Measurements from ENCODE around the gene SLC39A13. TPM values are rescaled to one million over a fixed set of nuclear protein-coding genes. Genes with fewer than 3 reads are reported as not detected.

The SLC39A13 gene
- total and polyA plus RNA-seq, 8 donors: 14.6 to 55.6 (median 22.4) TPM

DNA sequence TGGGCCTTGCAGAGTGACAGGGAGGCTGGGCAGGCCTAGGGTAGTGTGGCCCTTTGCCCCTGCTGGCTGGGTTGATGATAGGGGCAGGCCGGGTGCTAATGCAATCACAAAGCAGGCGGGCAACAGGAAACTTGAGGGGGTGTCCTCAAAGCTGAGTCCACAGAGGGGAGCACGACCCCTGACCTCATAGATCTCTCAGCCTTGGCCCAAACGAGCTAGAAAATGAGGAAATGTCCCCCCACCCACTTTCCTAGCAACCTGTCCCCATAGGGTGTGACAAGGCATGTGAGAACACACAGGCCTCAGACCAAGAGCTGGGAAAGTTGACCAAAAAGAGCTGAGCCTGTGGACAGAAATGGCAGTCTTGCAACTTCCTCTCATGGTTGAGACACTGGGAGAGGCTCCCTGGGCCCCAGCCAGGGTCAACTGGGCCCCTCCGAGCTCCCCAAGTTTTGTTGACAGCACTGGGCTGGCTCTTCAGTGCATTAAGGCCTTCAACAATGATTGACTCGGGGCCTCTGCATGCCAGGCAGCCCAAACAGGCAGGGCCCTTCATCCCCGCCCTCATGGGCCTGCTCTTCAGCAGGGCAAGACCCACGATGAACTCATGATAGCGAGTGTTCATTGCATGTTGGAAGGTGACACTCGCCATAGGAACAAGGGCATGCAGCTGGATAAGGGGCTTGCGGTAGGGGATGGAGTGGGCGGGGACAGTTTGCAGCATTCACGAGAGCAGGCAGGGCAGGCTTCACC lies 20.3 kb upstream of the SLC39A13 start:
- no peaks in the 10 kb centered on the region for H3K36me3 ChIP-seq
- no peaks in the 10 kb centered on the region for H3K27me3 ChIP-seq
- DNase-seq (no peak), FAIRE-seq (no peak), ATAC-seq (peak in 1 of 4 donors; percentile 12)
- H3K9me3 ChIP-seq: no peaks in the 10 kb centered on the region
- H3K27ac ChIP-seq: peak overlapping the region in 1 of 4 donors; percentile 12
- TF ChIP-seq, protein P1, sequence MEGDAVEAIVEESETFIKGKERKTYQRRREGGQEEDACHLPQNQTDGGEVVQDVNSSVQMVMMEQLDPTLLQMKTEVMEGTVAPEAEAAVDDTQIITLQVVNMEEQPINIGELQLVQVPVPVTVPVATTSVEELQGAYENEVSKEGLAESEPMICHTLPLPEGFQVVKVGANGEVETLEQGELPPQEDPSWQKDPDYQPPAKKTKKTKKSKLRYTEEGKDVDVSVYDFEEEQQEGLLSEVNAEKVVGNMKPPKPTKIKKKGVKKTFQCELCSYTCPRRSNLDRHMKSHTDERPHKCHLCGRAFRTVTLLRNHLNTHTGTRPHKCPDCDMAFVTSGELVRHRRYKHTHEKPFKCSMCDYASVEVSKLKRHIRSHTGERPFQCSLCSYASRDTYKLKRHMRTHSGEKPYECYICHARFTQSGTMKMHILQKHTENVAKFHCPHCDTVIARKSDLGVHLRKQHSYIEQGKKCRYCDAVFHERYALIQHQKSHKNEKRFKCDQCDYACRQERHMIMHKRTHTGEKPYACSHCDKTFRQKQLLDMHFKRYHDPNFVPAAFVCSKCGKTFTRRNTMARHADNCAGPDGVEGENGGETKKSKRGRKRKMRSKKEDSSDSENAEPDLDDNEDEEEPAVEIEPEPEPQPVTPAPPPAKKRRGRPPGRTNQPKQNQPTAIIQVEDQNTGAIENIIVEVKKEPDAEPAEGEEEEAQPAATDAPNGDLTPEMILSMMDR (IDR thresholded peaks at IDR 0.05): no peak
- 67 to 73% methylated on average over 13 of the region's 13 CpGs for WGBS, 2 donors
- intact Hi-C loops (cut with DNase I): no loop called here
- H3K4me3 ChIP-seq: no peak overlapping the region
- no peaks in the 10 kb centered on the region for H3K4me1 ChIP-seq

DNA sequence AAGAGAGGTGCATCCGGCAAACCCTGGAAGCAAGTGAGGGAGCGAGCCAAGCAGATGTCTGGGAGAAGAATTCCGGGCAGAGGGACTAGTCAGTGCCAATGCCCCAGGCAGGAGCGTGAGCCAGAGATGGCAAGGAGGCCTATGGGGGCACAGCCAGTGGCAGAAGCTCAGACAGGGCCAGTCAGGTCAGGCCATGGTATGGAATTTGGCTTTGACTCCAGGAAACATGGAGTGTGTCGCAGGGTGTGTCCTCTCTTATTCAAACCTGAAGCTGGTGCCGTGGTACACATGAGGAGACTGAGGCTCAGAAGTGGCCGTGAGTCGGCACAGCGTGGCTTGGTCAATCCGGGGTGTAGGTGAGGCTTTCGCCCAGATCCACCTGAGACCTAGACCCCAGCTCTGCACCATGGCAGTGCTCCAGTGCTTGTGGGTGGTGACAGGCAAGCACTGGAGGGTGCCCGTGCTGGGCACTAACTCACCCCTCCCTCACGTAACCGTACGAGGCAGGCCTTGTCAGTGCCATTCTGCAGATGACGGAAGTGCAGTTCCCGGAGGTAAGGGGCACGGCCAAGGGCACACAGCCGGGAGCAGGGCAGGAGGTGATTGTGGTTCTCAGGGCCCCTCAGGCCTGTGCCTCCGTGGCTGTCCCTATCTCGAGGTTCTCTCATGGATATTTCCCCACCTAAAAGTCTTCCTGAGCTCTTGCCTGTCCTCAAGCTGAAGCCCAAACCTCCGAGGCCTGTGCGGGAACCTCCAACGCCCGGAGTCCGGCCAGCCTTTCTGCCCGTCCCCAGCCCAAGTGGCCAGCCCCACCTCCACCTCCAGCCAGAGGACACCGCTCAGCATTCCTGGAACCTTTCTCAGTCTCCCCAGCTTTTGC lies 19.5 kb upstream of the SLC39A13 start:
- Histone ChIP-seq H3K9me3 (no peaks in the 10 kb centered on the region), H3K27ac (peak overlapping the region in 1 of 4 donors; percentile 12), H3K36me3 (no peaks in the 10 kb centered on the region), H3K4me1 (no peaks in the 10 kb centered on the region), H3K4me3 (no peak overlapping the region), H3K27me3 (no peaks in the 10 kb centered on the region)
- intact Hi-C loops (cut with DNase I): no loop called here
- DNase-seq: no peak
- TF ChIP-seq, protein P1 (IDR thresholded peaks at IDR 0.05): no peak
- peak in 1 of 4 donors; percentile 8 for ATAC-seq
- FAIRE-seq: no peak
- WGBS, 2 donors: 80 to 83% methylated on average over 28 of the region's 28 CpGs

DNA sequence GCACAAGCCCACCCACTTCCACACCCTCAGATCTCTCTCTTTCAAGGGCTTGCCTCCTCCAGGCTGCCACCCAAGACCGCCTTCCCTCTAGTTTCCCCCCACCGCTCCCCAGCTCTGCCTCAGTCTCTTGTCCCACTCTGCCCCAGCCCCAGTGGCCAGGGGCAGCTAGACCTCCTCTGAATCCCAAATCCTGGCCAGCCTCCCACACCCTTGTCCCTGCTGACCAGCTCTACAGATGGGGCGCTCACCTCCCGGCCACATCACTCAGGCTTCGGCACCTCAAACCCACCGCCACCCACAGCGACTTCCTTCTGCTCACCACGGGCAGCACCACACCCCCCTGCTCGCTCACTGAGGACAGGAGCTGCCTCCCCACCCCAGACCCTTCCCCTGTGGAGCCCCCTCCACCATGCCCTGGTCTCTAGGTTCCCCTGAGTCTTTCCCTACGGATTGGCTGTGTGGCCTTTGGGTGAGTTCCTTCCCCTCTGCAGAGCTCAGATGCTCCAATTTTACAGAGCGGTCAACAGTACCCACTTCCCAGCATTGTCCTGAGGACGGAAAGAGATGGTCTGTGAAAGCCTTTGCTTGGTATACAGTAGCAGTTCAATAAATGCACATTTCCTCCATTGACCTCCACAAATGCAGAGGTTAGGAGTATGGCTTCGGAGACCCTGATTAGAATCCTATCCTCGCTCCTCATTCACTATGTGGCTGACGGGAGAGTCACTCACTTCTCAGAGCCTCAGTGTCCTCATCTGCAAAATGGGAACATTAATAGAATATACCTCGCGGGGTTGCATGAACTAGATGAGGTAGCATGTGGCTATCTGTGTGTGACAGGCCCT lies 18.6 kb upstream of the SLC39A13 start:
- no peak overlapping the region for H3K4me3 ChIP-seq
- H3K27me3 ChIP-seq: no peaks in the 10 kb centered on the region
- ATAC-seq: no peak
- TF ChIP-seq, protein P1 (IDR thresholded peaks at IDR 0.05): no peak
- no peak overlapping the region for H3K27ac ChIP-seq
- whole genome bisulfite sequencing, 2 donors: 78 to 82% methylated on average over 16 to 17 of the region's 17 CpGs
- no peaks in the 10 kb centered on the region for H3K9me3 ChIP-seq
- intact Hi-C loops (cut with DNase I): no loop called here
- no peaks in the 10 kb centered on the region for H3K36me3 ChIP-seq
- peak in 1 of 6 donors; percentile 46 for DNase-seq
- FAIRE-seq: no peak
- H3K4me1 ChIP-seq: no peaks in the 10 kb centered on the region

DNA sequence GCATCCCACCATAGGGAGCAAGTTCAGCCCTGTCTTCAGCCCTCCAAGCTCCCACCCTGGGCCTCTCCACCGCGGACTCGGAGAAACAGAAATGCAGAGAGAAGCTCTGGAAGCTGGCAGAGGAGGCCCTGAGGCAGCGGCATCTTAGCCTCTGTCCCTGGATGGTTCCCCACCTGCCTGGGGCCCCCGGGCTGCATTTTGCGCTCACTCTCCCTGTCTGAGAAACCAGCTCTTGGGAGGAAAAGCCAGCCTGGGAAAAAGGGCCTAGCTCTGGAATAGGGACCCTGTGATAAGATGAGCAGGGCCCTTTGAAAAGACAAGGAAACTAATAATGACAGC lies 18.0 kb upstream of the SLC39A13 start:
- TF ChIP-seq, protein P1 (IDR thresholded peaks at IDR 0.05): no peak
- Histone ChIP-seq H3K4me3 (no peak overlapping the region), H3K27me3 (no peaks in the 10 kb centered on the region), H3K27ac (peak overlapping the region in 1 of 4 donors; percentile 28), H3K36me3 (no peaks in the 10 kb centered on the region), H3K9me3 (no peaks in the 10 kb centered on the region), H3K4me1 (no peaks in the 10 kb centered on the region)
- ATAC-seq: no peak
- intact Hi-C loops (cut with DNase I): no loop called here
- no peak for FAIRE-seq
- WGBS, 2 donors: 90 to 95% methylated on average over 4 to 6 of the region's 6 CpGs
- no peak for DNase-seq

Data from pancreas (tissue), 10 donors.